Type B pancreatic cell (in vitro differentiated cells): ENCODE results near the gene SPATA46. TPM values are rescaled to one million over a fixed set of nuclear protein-coding genes. Genes with fewer than 3 reads are reported as not detected.

ENCODE experiments used
- DNase-seq: peaks from one replicate; pipeline ENCODE4 v3.0.0; 2021; ENCODE audit warnings: mixed read lengths; ENCODE audit not compliant: unreplicated experiment; ENCODE audit errors: extremely low spot score
- H3K27ac Mint-ChIP-seq: 2 replicates; pipeline ENCODE4 v1.8.0; 2021; ENCODE audit warnings: mild to moderate bottlenecking, mixed read lengths
- H3K27me3 Mint-ChIP-seq: 2 replicates; pipeline ENCODE4 v1.8.0; 2021; ENCODE audit warnings: mixed read lengths
- H3K36me3 Mint-ChIP-seq: 2 replicates; pipeline ENCODE4 v1.8.0; 2021; ENCODE audit warnings: mixed read lengths
- H3K4me1 Mint-ChIP-seq: one replicate; pipeline ENCODE4 v1.8.0; 2021; ENCODE audit warnings: mixed read lengths; ENCODE audit not compliant: unreplicated experiment
- H3K4me3 Mint-ChIP-seq: 2 replicates; pipeline ENCODE4 v1.8.0; 2021; ENCODE audit warnings: mild to moderate bottlenecking, mixed read lengths
- H3K9me3 Mint-ChIP-seq: 2 replicates; pipeline ENCODE4 v1.8.0; 2021; ENCODE audit warnings: mixed read lengths
- CTCF ChIP-seq: fragments of 200-600 bp; sonication (generic); conservative IDR thresholded peaks from 2 replicates; pipeline ENCODE4 v1.5.0; 2021; ENCODE audit warnings: antibody characterized with exemption, mild to moderate bottlenecking
- total RNA-seq: library from RNA; stranded (reverse); gene quantifications from 2 replicates; pipeline ENCODE4 v1.2.1, GENCODE V29; 2021; ENCODE audit warnings: low replicate concordance

Gene SPATA46
- total RNA-seq, 1 donor from 2014 or later, result not detected

- H3K9me3 Mint-ChIP-seq, result no peaks in the 10 kb centered on the region
- DNase-seq, result no peak
- TF ChIP-seq CTCF, result no peak
- no peak overlapping the region for H3K27ac Mint-ChIP-seq
- no peaks in the 10 kb centered on the region for H3K4me1 Mint-ChIP-seq
- peaks cover 3% of the 10 kb centered on the region for H3K36me3 Mint-ChIP-seq
- H3K27me3 Mint-ChIP-seq, result no peaks in the 10 kb centered on the region
- H3K4me3 Mint-ChIP-seq, result no peak overlapping the region
These were observed 10.0 kb downstream of the SPATA46 start for GRCh38 chr1:162366671-162367070.

DNA sequence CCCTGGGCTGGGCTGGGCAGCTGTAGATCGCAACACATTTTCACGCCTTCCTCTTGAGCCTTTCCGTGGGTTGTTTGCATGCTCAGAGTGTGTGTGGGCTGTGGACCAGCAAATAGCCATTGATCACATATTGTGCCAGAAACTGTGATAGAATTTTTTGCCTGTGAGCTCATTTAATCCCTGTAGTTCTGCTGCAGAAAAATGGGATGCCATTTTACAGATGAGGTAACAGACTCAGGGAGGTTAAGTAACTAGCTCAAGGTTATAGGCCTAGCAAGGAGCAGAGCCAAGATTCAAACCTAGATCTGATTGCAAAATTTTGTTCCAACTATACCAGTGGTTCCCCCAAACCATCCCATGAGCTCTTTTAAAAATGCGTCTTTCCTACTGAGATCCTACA, 10.5 kb downstream of the SPATA46 start:
- H3K27me3 Mint-ChIP-seq, result no peaks in the 10 kb centered on the region
- H3K9me3 Mint-ChIP-seq, result no peaks in the 10 kb centered on the region
- peaks cover 3% of the 10 kb centered on the region for H3K36me3 Mint-ChIP-seq
- H3K4me1 Mint-ChIP-seq, result no peaks in the 10 kb centered on the region
- no peak for DNase-seq
- H3K4me3 Mint-ChIP-seq, result no peak overlapping the region
- H3K27ac Mint-ChIP-seq, result no peak overlapping the region
- no peak for TF ChIP-seq CTCF

GRCh38 chr1:162365284-162366020, 11.2 kb downstream of the SPATA46 start:
- no peak for DNase-seq
- no peaks in the 10 kb centered on the region for H3K9me3 Mint-ChIP-seq
- no peaks in the 10 kb centered on the region for H3K27me3 Mint-ChIP-seq
- TF ChIP-seq CTCF, result no peak
- no peak overlapping the region for H3K4me3 Mint-ChIP-seq
- no peaks in the 10 kb centered on the region for H3K4me1 Mint-ChIP-seq
- no peak overlapping the region for H3K27ac Mint-ChIP-seq
- peaks cover 3% of the 10 kb centered on the region for H3K36me3 Mint-ChIP-seq

DNA sequence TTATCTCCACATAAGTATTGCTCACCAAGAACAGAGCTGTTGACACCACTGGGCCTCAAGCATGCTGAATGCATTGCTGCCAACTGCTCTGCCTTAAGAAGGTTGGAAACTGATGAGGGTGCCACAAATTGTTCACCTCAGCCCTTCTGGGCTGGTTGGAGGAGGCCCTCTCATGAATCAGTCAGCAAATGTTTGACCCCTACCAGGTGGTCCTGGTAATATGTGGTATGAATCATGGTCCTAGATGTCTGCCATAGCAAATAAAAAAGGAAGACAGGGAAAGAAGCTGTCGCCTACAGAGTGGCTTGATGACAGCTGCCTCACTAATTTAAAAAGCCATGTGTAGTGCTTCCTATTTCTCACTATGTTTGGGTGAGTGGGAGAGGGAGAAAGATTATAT, 12.2 kb downstream of the SPATA46 start:
- Mint-ChIP-seq H3K36me3 (peaks cover 4% of the 10 kb centered on the region), H3K4me1 (no peaks in the 10 kb centered on the region), H3K9me3 (no peaks in the 10 kb centered on the region), H3K27ac (no peak overlapping the region), H3K27me3 (no peaks in the 10 kb centered on the region), H3K4me3 (no peak overlapping the region)
- no peak for TF ChIP-seq CTCF
- no peak for DNase-seq

DNA sequence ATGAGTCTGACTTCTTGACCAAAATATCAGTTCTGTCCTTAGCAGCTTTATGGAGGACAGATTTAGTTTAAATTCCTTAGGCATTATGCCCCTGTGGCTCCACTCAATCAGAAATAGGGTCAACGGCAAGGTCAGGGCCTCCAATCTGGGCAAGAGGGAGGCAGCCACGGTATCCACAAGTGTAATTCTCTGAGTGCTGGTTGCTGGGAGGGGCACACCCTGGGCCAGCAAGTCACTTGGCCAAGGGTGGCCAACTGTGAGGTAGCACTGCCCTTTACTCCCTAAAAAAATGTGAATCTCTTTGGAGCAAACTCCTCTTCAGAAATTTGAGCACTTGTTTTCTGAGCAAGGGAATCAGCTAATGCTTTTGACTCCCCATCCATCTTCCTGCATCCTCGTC, 12.8 kb downstream of the SPATA46 start:
- Mint-ChIP-seq H3K27me3 (no peaks in the 10 kb centered on the region), H3K4me3 (no peak overlapping the region), H3K4me1 (no peaks in the 10 kb centered on the region), H3K36me3 (peaks cover 9% of the 10 kb centered on the region), H3K9me3 (no peaks in the 10 kb centered on the region), H3K27ac (no peak overlapping the region)
- no peak for DNase-seq
- no peak for TF ChIP-seq CTCF
